HG02623 (cell line): ENCODE results near the gene GPR146.
A peak's percentile ranks its signal among the peaks of the same experiment; 100 is the strongest.

ENCODE experiments used
- ATAC-seq: cut with Tn5 transposase; IDR thresholded peaks from one replicate; pipeline ENCODE4 v1.9.1; 2021; ENCODE audit warnings: moderate library complexity; ENCODE audit not compliant: unreplicated experiment

Gene GPR146

DNA sequence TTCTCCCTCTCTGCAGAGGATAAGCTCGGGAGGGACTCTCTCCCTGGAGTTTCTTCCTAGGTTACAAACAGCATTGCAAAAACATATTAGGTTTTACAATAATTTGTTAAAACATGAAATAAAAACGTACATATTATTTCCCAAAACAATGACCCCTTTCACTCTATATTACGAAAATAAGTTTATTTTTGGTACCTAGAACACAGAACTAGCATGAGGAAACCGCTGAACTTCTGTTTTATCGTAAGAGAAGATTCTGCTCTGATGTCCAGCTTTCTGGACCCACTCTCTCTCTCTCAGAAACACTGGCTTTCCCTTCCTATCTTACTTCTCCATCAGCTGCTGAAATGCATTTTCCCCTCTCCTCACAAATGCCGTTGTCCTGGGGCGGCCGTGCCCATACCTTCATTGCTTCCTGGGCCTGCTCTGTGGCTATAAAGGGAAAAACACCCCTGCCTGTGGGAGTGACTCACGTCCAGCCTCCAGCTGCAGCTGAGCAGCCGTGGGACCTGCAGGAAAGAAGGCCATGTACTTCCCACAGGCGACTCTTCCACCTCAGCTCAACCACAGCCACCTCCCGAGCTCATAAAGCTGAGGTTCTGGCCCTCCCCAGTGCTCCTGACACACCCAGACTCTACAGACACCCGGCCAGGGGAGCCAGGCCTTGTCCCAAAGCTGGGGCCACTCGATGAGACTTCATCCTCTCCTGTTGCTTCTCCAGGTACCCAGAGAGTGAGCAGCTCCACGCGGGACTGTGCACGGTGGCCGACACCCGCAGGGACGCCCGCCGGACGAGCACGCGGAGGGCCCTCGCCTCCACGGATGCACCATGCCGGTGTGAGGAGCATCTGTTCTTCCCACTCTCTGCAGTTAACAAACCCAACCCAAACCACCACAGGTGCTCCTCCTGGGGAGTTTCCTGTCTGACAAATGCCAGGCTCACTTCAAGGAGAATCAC lies 46.6 kb downstream of the GPR146 start:
- no peak for ATAC-seq

DNA sequence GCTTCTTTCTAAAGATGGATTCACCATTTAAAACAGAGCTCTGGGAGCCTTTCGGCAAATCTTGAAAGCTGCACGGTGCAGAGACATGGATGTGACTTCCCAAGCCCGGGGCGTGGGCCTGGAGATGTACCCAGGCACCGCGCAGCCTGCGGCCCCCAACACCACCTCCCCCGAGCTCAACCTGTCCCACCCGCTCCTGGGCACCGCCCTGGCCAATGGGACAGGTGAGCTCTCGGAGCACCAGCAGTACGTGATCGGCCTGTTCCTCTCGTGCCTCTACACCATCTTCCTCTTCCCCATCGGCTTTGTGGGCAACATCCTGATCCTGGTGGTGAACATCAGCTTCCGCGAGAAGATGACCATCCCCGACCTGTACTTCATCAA lies 47.3 kb downstream of the GPR146 start:
- no peak for ATAC-seq

DNA sequence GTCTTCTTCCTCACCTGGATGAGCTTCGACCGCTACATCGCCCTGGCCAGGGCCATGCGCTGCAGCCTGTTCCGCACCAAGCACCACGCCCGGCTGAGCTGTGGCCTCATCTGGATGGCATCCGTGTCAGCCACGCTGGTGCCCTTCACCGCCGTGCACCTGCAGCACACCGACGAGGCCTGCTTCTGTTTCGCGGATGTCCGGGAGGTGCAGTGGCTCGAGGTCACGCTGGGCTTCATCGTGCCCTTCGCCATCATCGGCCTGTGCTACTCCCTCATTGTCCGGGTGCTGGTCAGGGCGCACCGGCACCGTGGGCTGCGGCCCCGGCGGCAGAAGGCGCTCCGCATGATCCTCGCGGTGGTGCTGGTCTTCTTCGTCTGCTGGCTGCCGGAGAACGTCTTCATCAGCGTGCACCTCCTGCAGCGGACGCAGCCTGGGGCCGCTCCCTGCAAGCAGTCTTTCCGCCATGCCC lies 47.9 kb downstream of the GPR146 start:
- no peak for ATAC-seq

DNA sequence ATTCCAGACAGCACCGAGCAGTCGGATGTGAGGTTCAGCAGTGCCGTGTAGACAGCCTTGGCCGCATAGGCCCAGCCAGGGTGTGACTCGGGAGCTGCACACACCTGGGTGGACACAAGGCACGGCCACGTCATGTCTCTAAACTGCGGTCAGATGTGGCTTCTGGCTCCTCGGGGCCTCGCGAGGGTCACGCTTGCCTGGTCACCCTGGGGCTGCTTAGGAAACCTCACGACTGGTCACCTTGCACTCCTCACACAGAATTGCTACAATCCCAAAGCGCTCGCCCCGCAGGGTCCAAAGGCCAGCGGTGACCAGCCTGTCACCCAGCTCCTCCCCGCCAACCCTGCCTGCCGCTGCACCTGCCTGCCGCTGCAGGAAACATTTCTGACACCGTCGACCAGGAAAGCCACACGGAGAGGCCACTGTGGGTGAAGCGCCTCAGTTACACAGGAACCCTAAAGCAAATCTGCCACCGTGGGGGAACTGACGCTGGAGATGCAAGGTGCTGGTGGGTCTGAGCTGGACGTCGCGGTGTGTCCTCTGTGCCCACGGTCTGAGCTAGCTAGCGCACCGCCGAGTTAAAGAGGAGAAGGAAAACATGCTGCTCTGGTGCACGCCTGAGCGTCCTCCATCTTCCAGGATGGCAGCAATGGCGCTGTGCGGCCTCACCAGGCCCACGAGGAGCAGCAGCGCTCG lies 48.6 kb downstream of the GPR146 start:
- ATAC-seq = no peak

DNA sequence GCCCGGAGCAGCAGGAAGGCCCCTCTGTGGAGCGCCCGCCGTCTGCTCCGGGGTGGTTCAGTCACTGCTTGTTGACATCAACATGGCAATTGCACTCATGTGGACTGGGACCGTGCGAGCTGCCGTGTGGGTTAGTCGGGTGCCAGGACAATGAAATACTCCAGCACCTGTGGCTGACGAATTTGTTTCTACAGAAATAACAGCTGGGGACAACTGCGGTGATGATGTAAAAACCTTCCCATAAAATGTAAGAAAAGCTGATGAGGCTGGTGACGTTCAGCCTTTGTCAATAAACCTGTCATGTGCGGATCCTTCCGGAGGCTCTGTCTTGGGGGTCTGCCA lies 49.1 kb downstream of the GPR146 start:
- no peak for ATAC-seq

DNA sequence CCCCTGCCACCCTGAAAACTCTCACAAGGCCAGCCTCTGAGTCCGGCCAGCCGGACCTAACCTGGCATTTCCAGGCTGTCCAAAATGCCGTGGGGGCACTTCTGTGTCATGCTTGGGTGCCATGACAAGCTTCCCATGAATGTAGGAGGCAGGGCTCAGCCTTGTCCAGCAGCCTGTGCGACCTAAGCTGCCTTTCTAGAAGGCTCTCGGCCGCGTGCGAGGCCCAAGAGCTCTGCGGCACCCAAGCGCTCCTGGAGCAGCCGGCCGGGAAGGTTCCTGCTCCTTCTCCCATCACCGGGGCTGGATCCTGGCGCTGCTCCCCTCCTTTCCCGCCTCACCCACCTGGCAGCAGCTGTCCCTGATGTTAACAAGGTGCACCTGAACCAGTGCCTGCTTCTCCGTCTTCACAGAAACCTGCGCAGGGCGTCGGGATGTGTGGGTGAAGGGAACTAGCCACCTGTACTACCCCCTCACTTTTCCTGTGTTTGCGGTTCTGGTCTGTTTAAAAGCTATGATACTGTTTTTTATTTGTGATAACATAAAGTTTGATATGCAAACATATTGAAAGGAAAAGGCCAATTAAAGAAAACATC lies 49.7 kb downstream of the GPR146 start:
- no peak for ATAC-seq

DNA sequence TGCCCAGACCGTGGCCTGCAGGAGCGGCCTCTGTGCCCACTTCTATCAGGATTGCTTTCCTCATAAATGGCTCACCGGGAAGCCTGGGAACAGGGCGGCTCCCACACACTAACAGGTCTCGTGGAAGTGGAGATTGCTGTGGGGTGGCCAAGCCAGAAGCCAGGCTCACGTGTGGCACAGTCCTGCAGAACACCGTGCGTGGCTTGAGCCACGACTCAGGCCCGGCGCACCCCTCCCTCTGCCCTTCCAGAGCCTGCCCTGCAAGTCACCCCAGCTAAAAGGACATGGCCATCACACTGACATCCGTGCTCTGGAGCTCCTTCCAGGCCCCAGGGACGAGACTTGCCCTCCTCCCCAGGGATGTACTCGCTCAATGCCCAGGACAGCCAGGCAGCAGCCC lies 50.5 kb downstream of the GPR146 start:
- no peak for ATAC-seq

DNA sequence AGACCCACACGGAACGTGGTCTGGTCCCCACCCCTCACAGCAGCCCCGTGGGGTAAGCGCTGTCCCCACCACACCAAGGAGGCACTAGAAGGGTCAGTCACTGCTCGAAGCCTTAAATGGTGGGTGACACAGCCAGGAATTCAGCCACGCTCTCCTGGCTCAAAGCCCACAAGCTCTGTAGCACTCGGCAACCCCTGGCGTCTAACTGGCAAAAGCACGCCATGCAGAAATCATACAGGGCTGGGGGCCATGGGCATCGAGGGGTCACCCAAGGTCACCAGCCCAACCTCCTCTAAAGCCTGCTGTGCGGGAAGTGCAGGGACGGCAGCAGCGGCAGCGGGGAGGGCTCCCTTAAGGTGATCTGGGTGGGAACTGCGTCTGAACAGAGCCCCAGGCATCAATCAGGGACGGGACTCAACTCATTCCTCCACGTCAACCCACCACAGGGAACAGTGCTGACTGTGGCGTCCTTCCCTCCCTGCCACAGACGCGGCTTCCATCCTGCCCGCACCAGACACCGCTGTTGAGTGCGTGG lies 51.3 kb downstream of the GPR146 start:
- ATAC-seq = no peak

DNA sequence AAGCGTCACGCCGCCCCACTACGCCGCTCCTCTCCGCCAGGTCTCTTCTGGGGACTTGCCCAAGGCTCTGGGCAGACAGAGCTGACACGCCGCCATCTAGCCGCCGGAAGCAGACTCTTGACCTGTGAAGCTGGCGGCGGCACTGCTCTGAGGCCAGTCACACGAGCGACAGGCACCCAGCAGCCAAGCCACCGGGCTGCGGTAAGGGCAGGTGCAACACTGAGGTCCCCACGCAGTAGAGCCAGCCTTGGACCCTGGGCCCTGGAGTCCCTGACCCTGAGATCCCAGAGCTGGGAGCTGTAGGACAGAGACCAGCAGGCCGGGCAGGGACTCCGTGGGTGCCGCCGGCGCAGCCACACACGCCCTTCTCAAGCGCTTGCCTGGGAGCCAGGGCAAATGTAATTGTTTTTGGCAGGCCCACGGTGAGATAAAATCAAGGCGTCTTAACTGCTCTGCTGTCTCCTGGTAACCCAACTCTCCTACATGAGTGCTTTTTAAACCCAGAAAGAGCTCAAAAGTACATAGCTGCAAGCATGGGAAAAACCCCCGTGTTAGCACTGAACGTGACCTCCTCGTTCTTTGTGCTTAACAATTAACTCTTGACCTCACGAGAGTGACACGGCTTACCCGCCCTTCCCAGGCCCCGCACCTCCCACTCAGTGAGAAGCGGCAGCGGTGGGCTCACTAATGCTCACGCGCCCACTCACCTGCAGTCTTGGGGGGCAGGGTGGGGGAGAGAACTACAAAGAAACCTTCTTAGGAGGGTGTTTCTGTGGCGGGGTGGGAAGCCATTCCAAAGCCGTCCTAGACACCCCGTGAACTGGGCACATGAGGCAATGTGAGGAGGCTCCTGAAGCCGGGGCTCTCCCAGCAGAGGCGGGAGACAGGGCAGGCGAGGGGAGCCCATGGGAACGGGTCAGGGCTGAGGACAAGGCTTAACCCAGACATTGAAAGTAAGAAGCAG lies 52.1 kb downstream of the GPR146 start:
- no peak for ATAC-seq

DNA sequence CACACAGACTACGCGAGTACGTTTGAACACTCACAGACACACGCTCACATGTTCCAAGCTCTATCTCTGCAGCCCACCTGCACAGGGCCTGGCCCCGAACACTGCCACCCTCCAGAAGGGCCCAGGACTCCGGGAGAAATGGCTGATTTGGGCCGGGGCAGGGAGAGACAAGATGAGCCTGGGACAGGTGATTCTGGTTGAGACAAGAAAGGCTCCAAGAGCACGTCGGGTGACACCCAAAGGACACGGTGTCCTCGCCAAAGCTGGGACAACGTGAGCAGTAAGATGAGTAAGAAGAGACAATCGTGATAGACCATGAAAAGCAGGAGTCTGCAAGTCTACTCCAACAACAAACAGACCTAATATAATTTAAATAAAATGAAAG lies 52.8 kb downstream of the GPR146 start:
- no peak for ATAC-seq

DNA sequence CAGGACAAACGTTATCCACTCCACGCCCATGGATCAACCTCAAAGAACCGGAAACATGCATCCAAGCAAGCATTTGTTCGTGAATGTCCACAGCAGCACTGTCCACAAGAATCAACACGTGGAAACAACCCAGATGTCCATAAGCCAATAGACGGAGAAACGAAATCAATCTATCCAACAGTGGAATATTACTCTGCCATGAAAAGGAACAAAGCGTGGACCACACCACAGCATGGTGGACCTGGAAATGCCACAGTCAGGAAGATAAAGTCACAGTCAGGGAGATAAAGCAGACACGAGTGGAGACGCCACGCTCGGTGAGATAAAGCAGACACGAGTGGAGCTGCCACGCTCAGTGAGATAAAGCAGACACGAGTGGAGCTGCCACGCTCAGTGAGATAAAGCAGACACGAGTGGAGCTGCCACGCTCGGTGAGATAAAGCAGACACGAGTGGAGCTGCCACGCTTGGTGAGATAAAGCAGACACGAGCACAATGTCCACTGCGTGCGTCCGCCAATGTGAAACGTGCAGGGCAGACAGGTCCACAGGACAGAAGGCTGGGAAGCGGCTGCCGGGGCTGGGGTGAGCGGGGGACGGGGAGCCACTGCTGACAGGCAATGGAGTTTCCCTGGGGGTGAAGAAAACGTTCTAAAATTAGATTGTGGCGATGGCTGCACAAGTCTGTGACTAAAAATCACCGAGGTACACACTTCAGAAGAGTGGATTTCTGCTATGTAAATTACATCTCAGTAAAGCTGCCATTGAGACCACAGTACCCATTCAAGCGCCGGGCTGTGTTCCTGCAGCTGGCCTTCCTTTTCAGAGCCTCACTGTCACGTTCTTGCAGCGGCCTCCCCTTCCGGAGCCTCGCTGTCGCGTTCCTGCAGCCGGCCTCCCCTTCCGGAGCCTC lies 54.2 kb downstream of the GPR146 start:
- no peak for ATAC-seq

DNA sequence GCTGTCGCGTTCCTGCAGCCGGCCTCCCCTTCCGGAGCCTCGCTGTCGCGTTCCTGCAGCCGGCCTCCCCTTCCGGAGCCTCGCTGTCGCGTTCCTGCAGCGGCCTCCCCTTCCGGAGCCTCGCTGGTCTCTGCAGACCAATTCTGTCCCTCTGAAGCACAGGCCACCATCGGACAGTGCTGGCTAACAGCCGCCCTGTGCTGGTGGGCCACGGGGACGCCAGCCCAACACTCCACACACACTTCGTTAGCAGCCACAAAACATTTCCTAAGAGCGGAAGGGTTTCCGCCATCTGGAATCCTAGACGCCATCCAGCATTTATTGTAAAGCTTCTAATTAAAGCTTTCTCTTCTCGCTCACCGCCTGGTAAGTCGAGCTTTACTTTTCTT lies 54.8 kb downstream of the GPR146 start:
- no peak for ATAC-seq

DNA sequence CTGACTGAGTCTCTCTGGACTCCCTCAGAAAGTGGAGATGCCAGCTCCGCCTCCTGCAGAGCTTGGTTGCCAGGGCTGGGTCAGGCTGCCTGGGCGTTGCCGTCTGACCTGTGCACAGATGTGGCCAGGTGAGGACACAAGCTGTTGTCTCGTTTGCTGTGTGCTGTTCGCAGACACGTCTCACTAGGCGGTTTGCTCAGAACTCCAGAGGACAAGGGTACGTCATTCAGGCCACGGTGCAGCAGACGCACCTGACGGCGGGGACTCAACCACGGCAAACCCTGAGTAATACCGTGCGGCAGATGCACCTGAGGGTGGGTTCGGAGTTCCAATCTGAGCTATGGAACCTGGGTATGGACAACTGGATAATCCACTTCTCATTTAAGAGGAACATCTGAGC lies 55.3 kb downstream of the GPR146 start:
- ATAC-seq = no peak

DNA sequence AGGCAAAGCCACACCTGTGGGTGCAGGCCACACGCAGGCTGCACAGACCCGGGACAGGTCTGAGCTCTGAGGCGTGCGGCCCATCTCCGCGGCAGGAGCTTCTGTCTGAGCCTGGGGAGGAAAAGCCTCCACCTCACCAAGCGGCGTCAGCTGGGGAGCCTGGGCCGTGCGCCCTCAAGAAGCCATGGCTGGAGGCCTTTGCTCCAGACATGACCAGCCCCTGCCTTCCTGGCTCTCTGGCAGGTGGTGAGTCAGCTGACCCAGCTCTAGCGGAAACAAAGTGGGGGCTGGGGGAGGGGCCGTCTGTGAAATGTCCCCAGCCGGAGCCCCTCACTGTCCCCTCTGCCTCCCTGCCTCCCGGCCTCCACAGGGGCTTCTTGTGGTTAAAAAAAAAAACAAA lies 56.0 kb downstream of the GPR146 start:
- no peak for ATAC-seq

DNA sequence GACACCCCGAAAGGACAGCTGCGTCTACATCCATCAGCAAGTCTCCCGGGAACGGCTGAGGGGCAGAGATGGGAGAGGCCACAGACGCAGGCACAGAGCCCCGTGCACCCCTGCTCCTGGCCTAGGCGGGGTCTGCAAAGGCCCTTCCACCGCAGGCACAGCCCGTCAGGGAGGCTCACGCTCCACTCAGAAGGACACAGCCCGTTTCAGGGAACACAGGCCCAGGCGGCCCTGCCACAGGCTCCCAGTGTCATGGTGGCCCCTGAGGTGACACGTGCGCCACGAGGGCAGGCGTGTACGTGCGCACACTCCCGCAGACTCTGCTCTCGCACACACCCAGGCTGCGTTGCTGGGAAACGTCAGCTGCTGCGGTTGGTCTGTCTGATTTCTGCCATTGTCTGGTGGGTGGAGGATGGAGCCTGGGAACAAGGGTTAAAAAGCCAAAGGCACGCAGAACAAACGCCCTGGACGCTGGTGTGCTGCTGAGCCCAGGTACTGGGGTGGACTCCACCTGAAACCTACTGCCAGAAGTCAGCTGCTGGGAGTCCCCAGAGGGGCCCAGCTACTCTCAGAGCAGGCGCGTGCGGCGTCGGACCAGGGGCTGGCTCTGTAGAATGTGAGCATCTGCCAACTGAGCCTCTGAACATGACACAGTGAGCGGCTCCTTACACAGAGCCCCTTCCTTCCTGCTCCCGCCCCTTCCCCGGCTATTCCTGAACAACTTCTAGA lies 56.7 kb downstream of the GPR146 start:
- ATAC-seq = no peak

DNA sequence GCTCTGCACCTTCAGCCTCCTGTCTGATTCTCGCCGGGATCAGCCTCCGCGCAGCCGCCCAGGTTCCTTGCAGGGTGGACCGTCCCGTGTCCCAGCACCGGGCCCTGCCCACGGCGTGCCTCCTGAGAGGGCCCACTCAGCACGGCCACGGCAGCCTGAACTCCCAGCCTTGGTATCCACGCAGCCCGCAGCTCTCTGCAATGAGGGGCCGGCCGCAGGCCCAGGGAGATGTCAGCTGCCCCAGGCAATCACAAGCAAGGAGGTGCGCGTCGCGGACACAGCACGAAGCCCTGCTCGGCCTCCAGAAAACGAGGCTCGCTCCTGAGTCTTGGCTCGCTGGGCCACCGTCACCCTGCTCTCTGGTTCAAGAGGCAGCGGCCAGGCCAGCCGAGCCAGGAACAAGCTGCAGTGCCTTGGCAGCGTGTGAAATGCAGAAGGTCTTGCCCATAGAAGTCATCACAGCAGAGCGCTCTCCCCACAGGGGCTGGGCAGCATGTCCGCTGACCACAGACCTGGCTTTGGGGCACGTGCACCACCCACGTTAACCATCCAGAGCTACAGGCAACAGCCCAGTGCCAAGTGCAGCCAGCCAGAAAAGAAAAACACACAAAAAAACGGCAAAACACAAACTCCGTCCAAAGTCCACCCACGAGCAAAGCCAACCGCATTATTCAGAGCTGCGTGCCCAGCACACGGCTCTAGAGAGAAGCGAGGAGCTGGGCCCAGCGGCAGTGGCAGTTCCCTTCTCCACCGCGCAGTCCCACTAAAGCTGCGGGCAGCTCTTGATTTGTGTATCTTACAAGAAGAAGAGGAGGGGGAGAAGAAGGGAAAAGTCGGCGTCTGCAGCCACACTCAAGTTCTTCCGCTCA lies 57.5 kb downstream of the GPR146 start:
- no peak for ATAC-seq

DNA sequence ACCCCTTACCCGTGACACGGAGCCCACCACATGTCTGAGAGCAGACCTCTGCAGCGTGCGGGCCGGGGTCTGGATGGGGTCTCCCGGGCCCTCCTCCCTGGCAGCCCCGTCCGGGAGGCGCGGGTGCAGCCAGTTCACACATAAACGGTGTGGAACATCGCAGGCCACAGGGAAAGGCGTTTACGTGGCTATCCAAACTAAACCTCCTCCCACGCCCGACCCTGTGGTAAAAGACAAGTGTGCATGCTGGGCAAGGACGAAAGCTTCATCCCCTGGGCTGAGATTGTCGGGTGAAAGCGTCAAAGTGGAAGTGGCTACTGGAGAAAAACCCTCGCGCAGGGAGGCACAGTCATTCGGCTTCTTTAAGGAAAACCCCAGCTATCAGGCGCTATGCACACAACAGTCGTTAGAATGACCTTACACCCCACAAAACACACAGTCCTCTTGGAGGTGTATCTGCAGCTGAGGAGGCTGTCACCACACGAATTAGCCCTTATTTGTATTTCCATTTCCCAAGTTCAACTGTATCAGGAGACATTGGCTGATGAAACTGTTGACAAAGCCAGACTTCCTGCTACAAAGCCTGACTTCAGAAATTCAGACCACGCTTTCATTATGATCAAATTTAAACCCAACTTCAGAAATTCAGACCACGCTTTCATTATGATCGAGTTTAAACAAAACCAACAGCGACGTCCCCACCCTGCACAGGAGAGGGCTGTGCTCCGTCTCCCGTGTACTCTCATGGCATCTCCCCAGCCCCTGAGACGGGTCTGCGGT lies 58.9 kb downstream of the GPR146 start:
- peak; percentile 35 for ATAC-seq
